GM12874 (cell line): ENCODE data around the gene LTF.

Source experiments
- CTCF ChIP-seq: IDR thresholded peaks from 2 replicates; pipeline ENCODE4 v1.5.1; 2011; ENCODE audit warnings: low read depth, mild to moderate bottlenecking, control low read depth, low read length, moderate library complexity; ENCODE audit not compliant: insufficient read depth

Gene LTF

GRCh38 chr3:46447228-46447985 is 17.3 kb downstream of the LTF start:
- TF ChIP-seq CTCF: no peak

GRCh38 chr3:46442576-46443530 is 21.9 kb downstream of the LTF start:
- no peak for TF ChIP-seq CTCF

- TF ChIP-seq CTCF: no peak
These were observed 24.0 kb downstream of the LTF start for GRCh38 chr3:46440531-46441294.

GRCh38 chr3:46438831-46439230 is 25.9 kb downstream of the LTF start:
- TF ChIP-seq CTCF: no peak

- no peak for TF ChIP-seq CTCF
These were observed 29.5 kb downstream of the LTF start for GRCh38 chr3:46435081-46435726.

GRCh38 chr3:46433841-46434240 is 30.9 kb downstream of the LTF start:
- no peak for TF ChIP-seq CTCF

- no peak for TF ChIP-seq CTCF
These were observed 35.0 kb downstream of the LTF start for GRCh38 chr3:46429671-46430070.
